Natural killer cell treated with Interleukin-12 subunit alpha and Interleukin-12 subunit beta and Interleukin-15 and Interleukin-18, amount 100 ng/mL, for 72 hours (primary cell): ENCODE results near the gene GAN. TPM values are rescaled to one million over a fixed set of nuclear protein-coding genes. Genes with fewer than 3 reads are reported as not detected.
A peak's percentile ranks its signal among the peaks of the same experiment; 100 is the strongest.
"Not testable (repeated sequence)": the region's sequence is repeated elsewhere in the genome, so short reads cannot be mapped to it uniquely, and the experiment has no call there.

ENCODE experiments used
- ATAC-seq, 2 donors: fragments of 150-1000 bp; cut with Tn5 transposase in 1 of 2; sonication (Bioruptor Pico), chemical (Tn5 transposase) in 1 of 2; 2 replicates each; pipeline ENCODE4 v1.10.0; 2021
- DNase-seq: peaks from one replicate; pipeline ENCODE4 v3.0.0; 2022; ENCODE audit warnings: low spot score
- H3K27ac Mint-ChIP-seq, 2 donors: 1 replicate in 1 of 2; 2 replicates in 1 of 2; pipeline ENCODE4 v1.8.0; 2022; ENCODE audit warnings: mixed read lengths in 2 of 2, mild to moderate bottlenecking in 1 of 2, moderate library complexity in 1 of 2
- H3K27me3 Mint-ChIP-seq, 2 donors: 1 replicate in 1 of 2; 2 replicates in 1 of 2; pipeline ENCODE4 v1.8.0; 2022; ENCODE audit warnings: mixed read lengths in 2 of 2
- H3K36me3 Mint-ChIP-seq: one replicate; pipeline ENCODE4 v1.8.0; 2022; ENCODE audit warnings: mixed read lengths
- H3K4me1 Mint-ChIP-seq, 2 donors: 1 replicate in 1 of 2; 2 replicates in 1 of 2; pipeline ENCODE4 v1.8.0; 2022; ENCODE audit warnings: low read depth in 2 of 2, mixed read lengths in 2 of 2, mild to moderate bottlenecking in 1 of 2
- H3K4me3 Mint-ChIP-seq: one replicate; pipeline ENCODE4 v1.8.0; 2022; ENCODE audit warnings: mixed read lengths
- H3K9me3 Mint-ChIP-seq: 2 replicates; pipeline ENCODE4 v1.8.0; 2022; ENCODE audit warnings: mixed read lengths
- total RNA-seq, 2 donors: library from RNA; stranded (reverse); gene quantifications; one replicate each; pipeline ENCODE4 v1.2.3, GENCODE V29; 2022

Gene GAN
- total RNA-seq, 2 donors from 2014 or later = 11.0 to 15.8 TPM

GRCh38 chr16:81422153-81422552 lies 107.4 kb downstream of the GAN start:
- DNase-seq, H3K27me3 Mint-ChIP-seq, H3K4me3 Mint-ChIP-seq, H3K9me3 Mint-ChIP-seq, H3K36me3 Mint-ChIP-seq, ATAC-seq, H3K27ac Mint-ChIP-seq: not testable (repeated sequence)
- H3K4me1 Mint-ChIP-seq = peaks cover 10 to 12% of the 10 kb centered on the region in 2 donors

- peaks cover 0 to 2% of the 10 kb centered on the region in 2 donors for H3K27me3 Mint-ChIP-seq
- peak overlapping the region; percentile 26 to 41 for H3K27ac Mint-ChIP-seq
- peak; percentile 63 to 78 for ATAC-seq
- H3K9me3 Mint-ChIP-seq = peaks cover 2% of the 10 kb centered on the region
- peak overlapping the region; percentile 1 for H3K4me3 Mint-ChIP-seq
- H3K36me3 Mint-ChIP-seq = no peaks in the 10 kb centered on the region
- DNase-seq = no peak
- peaks cover 12 to 16% of the 10 kb centered on the region in 2 donors for H3K4me1 Mint-ChIP-seq
Observed at GRCh38 chr16:81424771-81425170, 110.0 kb downstream of the GAN start.

DNA sequence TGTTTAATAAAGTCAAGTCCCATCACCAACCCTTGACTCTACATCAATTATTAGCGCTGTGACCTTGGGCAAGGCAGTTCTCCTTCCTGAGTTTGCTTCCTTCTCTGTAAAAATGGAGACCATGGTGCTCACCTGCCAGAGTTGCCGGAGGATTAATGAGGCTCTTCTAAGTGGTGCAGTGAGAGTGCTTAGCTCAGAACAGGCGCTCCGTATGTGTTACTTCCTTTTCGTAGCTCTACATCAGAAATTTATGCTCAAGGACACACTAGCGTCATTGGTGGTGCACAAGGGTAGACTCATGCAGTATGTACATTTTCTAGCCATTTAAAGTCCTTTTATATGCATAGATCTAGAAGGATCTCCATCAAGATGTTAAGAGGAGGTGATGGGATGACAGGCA lies 112.5 kb downstream of the GAN start:
- no peak overlapping the region for H3K27ac Mint-ChIP-seq
- peaks cover 0 to 4% of the 10 kb centered on the region in 2 donors for H3K27me3 Mint-ChIP-seq
- no peak overlapping the region for H3K4me3 Mint-ChIP-seq
- peaks cover 2% of the 10 kb centered on the region for H3K9me3 Mint-ChIP-seq
- ATAC-seq (no peak), DNase-seq (no peak)
- H3K36me3 Mint-ChIP-seq = no peaks in the 10 kb centered on the region
- peaks cover 18 to 21% of the 10 kb centered on the region in 2 donors for H3K4me1 Mint-ChIP-seq

DNA sequence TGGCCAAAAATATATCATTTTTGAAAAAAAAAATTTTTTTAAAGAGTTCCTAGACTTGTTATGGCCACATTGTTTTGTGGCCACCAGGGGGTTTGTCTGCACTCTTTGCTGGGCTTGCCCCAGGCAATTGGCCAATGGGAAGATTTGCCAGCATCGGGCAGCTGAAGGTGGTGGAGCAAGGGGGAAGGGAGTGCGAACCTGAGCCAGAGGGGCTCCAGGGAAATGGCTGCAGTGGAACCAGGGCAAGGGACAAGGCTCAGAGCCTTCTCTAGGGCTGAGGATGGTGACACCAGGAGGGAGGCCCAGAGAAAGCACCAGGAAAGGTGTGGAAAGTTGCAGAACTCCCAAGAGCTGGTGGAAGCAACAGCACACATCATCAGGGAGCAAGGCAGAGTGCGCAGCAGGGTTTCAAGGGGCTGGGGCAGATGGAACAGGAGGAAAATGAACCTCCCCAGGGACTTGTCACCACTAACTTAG lies 114.3 kb downstream of the GAN start:
- Mint-ChIP-seq H3K4me1 (peaks cover 17 to 21% of the 10 kb centered on the region in 2 donors), H3K36me3 (no peaks in the 10 kb centered on the region), H3K27ac (peak overlapping the region in 1 of 2 donors; percentile 44), H3K27me3 (peaks cover 0 to 4% of the 10 kb centered on the region in 2 donors), H3K9me3 (peaks cover 2% of the 10 kb centered on the region), H3K4me3 (no peak overlapping the region)
- ATAC-seq (no peak), DNase-seq (no peak)

GRCh38 chr16:81431554-81432353 lies 117.0 kb downstream of the GAN start:
- Mint-ChIP-seq H3K27ac (peak overlapping the region in 1 of 2 donors; percentile 22), H3K4me3 (no peak overlapping the region)
- ATAC-seq = no peak

DNA sequence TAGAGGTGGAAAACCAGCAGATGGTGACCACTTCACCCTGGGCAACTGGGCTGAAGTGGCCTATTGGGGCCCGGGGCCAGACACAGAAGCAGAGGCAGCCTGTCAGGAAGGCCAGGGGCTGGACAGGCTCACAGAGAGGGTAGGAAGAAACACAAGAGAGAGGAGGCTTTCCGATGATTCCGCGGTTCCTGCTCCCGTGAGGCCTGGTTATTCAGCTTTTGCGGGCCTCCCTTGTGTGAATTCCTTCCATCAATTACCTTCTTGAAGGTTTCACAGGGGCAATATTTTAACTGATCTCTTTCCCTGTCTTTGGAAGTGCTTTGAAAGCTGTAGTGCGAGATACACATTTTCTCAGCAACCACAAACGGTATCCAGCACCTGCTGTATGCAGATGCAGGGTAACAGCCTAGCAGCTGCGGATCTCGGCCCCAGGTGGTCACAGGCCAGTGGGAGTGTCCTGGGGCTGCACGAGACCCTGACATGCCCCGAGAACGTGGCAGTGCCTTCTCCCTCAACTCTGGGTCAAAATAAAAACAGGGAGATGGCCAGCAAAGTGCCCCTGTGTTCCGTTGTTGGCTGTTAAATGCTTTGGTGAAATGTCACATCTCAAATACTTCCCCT lies 118.3 kb downstream of the GAN start:
- no peak overlapping the region for H3K27ac Mint-ChIP-seq
- ATAC-seq = no peak

More at GRCh38 chr16:81431554-81432353, 117.0 kb downstream of the GAN start:
- peaks cover 11 to 12% of the 10 kb centered on the region in 2 donors for H3K4me1 Mint-ChIP-seq
- H3K27me3 Mint-ChIP-seq = peaks cover 0 to 2% of the 10 kb centered on the region in 2 donors
- no peak for DNase-seq
- H3K9me3 Mint-ChIP-seq = no peaks in the 10 kb centered on the region
- no peaks in the 10 kb centered on the region for H3K36me3 Mint-ChIP-seq

GRCh38 chr16:81435103-81435502 lies 120.3 kb downstream of the GAN start:
- Mint-ChIP-seq H3K4me1 (peaks cover 26 to 29% of the 10 kb centered on the region in 2 donors), H3K36me3 (no peaks in the 10 kb centered on the region), H3K9me3 (no peaks in the 10 kb centered on the region), H3K27me3 (peaks cover 0 to 6% of the 10 kb centered on the region in 2 donors), H3K27ac (no peak overlapping the region), H3K4me3 (no peak overlapping the region)
- ATAC-seq (no peak), DNase-seq (no peak)

More for the DNA sequence above, 118.3 kb downstream of the GAN start:
- H3K4me1 Mint-ChIP-seq = peaks cover 14 to 17% of the 10 kb centered on the region in 2 donors
- no peak overlapping the region for H3K4me3 Mint-ChIP-seq
- H3K27me3 Mint-ChIP-seq = peaks cover 0 to 3% of the 10 kb centered on the region in 2 donors
- no peak for DNase-seq
- no peaks in the 10 kb centered on the region for H3K9me3 Mint-ChIP-seq
- no peaks in the 10 kb centered on the region for H3K36me3 Mint-ChIP-seq

GRCh38 chr16:81435567-81435966 lies 120.8 kb downstream of the GAN start:
- no peaks in the 10 kb centered on the region for H3K9me3 Mint-ChIP-seq
- no peaks in the 10 kb centered on the region for H3K36me3 Mint-ChIP-seq
- H3K27ac Mint-ChIP-seq = no peak overlapping the region
- H3K4me3 Mint-ChIP-seq = no peak overlapping the region
- no peak for DNase-seq
- no peak for ATAC-seq
- H3K4me1 Mint-ChIP-seq = peaks cover 26 to 29% of the 10 kb centered on the region in 2 donors
- peaks cover 0 to 6% of the 10 kb centered on the region in 2 donors for H3K27me3 Mint-ChIP-seq

DNA sequence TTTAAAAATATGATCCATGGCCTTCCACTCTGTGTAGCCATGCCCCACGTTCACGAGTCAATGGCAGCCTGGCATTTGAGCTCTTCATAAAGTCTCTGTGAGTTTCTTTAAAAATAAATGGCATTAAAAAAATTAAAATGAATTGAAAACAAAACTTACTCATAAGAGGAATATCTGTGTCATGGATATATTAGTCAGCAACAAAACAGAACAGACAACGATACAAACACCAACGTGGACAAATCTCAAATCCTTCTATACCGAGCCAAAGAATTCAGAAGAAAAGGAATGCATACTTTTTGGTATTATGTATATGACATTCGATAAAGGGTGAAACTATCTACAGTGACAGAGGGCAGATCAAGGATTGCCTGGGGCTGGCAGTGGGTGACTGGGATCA lies 121.6 kb downstream of the GAN start:
- Mint-ChIP-seq H3K27ac (no peak overlapping the region), H3K4me1 (peaks cover 22 to 26% of the 10 kb centered on the region in 2 donors)

DNA sequence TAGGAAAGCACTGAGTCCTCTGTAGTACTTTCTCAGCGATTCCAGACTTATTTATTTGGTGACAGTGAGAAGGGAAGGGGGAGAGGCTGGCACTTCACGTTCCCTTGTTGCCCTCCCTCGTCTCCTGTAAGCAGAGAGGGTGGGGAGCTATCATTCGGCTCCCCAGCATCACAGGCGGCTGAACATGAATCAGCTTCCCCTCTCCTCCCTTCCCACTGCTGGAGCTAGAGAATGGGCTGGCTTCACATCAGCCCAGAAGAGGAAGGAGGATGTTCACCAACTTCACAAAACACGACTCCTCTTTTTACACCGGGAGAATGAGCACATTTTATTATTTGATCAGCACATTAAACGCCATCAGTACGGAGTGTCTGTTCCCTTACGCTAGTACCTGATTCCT lies 123.1 kb downstream of the GAN start:
- no peak for DNase-seq

More for the DNA sequence above, 121.6 kb downstream of the GAN start:
- Mint-ChIP-seq H3K4me3 (no peak overlapping the region), H3K9me3 (no peaks in the 10 kb centered on the region), H3K27me3 (peaks cover 0 to 4% of the 10 kb centered on the region in 2 donors), H3K36me3 (no peaks in the 10 kb centered on the region)
- DNase-seq (no peak), ATAC-seq (no peak)

More for the DNA sequence above, 123.1 kb downstream of the GAN start:
- H3K4me3 Mint-ChIP-seq = peak overlapping the region; percentile 6
- no peak for ATAC-seq
- peak overlapping the region in 1 of 2 donors; percentile 40 for H3K27ac Mint-ChIP-seq
- H3K27me3 Mint-ChIP-seq = peaks cover 0 to 4% of the 10 kb centered on the region in 2 donors
- no peaks in the 10 kb centered on the region for H3K36me3 Mint-ChIP-seq
- peaks cover 26 to 30% of the 10 kb centered on the region in 2 donors for H3K4me1 Mint-ChIP-seq
- no peaks in the 10 kb centered on the region for H3K9me3 Mint-ChIP-seq

Other genes with a start within 250 kb of the GAN start
- under 1 TPM in 1 of 2 donors, not detected in 1; 0.52 TPM for gene C16orf46, start 237.7 kb upstream of the GAN start, total RNA-seq
- gene GCSH, start 218.6 kb upstream of the GAN start, total RNA-seq = 10 to 100 TPM; 10.6 to 38.7 TPM
- not detected for gene BCO1, start 76.3 kb upstream of the GAN start, total RNA-seq
- gene CMIP, start 129.8 kb downstream of the GAN start, total RNA-seq = 10 to 100 TPM; 48.0 to 57.6 TPM